Activated CD4-positive, CD25-positive, alpha-beta regulatory T cell treated with anti-CD3 and anti-CD28 coated beads, Interleukin-2, amount 50 U/mL, for 16 hours (primary cell): ENCODE data around the gene CHMP5.

Experiments
- DNase-seq: peaks from one replicate; pipeline ENCODE4 v3.0.0-alpha.2; 2020; ENCODE audit warnings: low read depth, low spot score

The CHMP5 gene

GRCh38 chr9:33264473-33265177, at the start of gene CHMP5, which contains the start of gene BAG1:
Gene CHMP5 (plus strand): TSS chr9:33265049. CDS start chr9:33265079, 30 bp downstream.
Gene BAG1 (minus strand): TSS chr9:33264708.
- DNase-seq: peak; percentile 98

GRCh38 chr9:33220681-33221567, 43.9 kb upstream of the CHMP5 start:
- no peak for DNase-seq

GRCh38 chr9:33221568-33221884, 43.3 kb upstream of the CHMP5 start:
- DNase-seq: no peak

GRCh38 chr9:33222031-33222430, 42.8 kb upstream of the CHMP5 start:
- no peak for DNase-seq

- no peak for DNase-seq
These were observed 41.2 kb upstream of the CHMP5 start for GRCh38 chr9:33223696-33224095.

GRCh38 chr9:33225319-33226147, 39.3 kb upstream of the CHMP5 start:
- DNase-seq: peak; percentile 48

GRCh38 chr9:33227008-33227398, 37.8 kb upstream of the CHMP5 start:
- no peak for DNase-seq

GRCh38 chr9:33227741-33228140, 37.1 kb upstream of the CHMP5 start:
- DNase-seq: no peak

- no peak for DNase-seq
These were observed 36.2 kb upstream of the CHMP5 start for GRCh38 chr9:33228606-33229005.

GRCh38 chr9:33229359-33230114, 35.3 kb upstream of the CHMP5 start:
- DNase-seq: no peak

GRCh38 chr9:33230756-33231622, 33.9 kb upstream of the CHMP5 start:
- no peak for DNase-seq

- no peak for DNase-seq
These were observed 33.3 kb upstream of the CHMP5 start for GRCh38 chr9:33231623-33231942.

GRCh38 chr9:33232815-33233214, 32.0 kb upstream of the CHMP5 start:
- DNase-seq: no peak

- DNase-seq: no peak
These were observed 31.1 kb upstream of the CHMP5 start for GRCh38 chr9:33233626-33234342.

GRCh38 chr9:33234511-33235467, 30.1 kb upstream of the CHMP5 start:
- DNase-seq: no peak

- no peak for DNase-seq
These were observed 28.3 kb upstream of the CHMP5 start for GRCh38 chr9:33236571-33236970.

- DNase-seq: no peak
These were observed 24.9 kb upstream of the CHMP5 start, which contains the start of gene SPINK4 for GRCh38 chr9:33239921-33240320. Gene SPINK4 (plus strand): TSS chr9:33240167. CDS start chr9:33240209, 42 bp downstream.

GRCh38 chr9:33241298-33241697, 23.6 kb upstream of the CHMP5 start:
- DNase-seq: no peak
